ENCODE measurements around the gene MROH7. TPM values are rescaled to one million over a fixed set of nuclear protein-coding genes. Genes with fewer than 3 reads are reported as not detected.
A peak's percentile ranks its signal among the peaks of the same experiment; 100 is the strongest.

MROH7 gene
- total and polyA plus RNA-seq, 9 of the 15 experiments (the other 6 are each of a cell fraction or from before 2014, with no cell fraction given): not detected

- no peak for TF ChIP-seq RNF219 (CRISPR knock-in tag; IDR thresholded peaks at IDR 0.05)
- peak; percentile 51 for TF ChIP-seq NFIC (IDR thresholded peaks at IDR 0.05)
- TF ChIP-seq ZC3H4 (CRISPR knock-in tag; IDR thresholded peaks at IDR 0.05; ENCODE audit: borderline replicate concordance): no peak
- TF ChIP-seq ARID4B (CRISPR knock-in tag; IDR thresholded peaks at IDR 0.05): peak; percentile 97
- peak; percentile 76 for TF ChIP-seq ESRRA (IDR thresholded peaks at IDR 0.05; ENCODE audit: borderline replicate concordance, low read depth)
- no peak for TF ChIP-seq ZNF23 (CRISPR knock-in tag; IDR thresholded peaks at IDR 0.05)
- no peak for TF ChIP-seq ATF3 (IDR thresholded peaks at IDR 0.05)
- TF ChIP-seq ATF3 (CRISPR knock-in tag; conservative IDR thresholded peaks at IDR 0.05): peak; percentile 83
- peak; percentile 97 for TF ChIP-seq CBX1 (IDR thresholded peaks at IDR 0.05; ENCODE audit: low read depth)
- TF ChIP-seq SRF (CRISPR knock-in tag; IDR thresholded peaks at IDR 0.05): peak in 1 of 2 experiments; percentile 81; a peak in 1 of 4 replicates
- no peak for TF ChIP-seq ELK3 (CRISPR knock-in tag; IDR thresholded peaks at IDR 0.05)
- TF ChIP-seq FIP1L1 (IDR thresholded peaks at IDR 0.05; ENCODE audit: low read depth, low read length, poor library complexity, severe bottlenecking): peak; percentile 97
- TF ChIP-seq XRCC3 (IDR thresholded peaks at IDR 0.05): no peak
- TF ChIP-seq HDAC3 (IDR thresholded peaks at IDR 0.05; ENCODE audit: borderline replicate concordance, partially characterized antibody): no peak
- no peak for TF ChIP-seq CGGBP1 (CRISPR knock-in tag; IDR thresholded peaks at IDR 0.05)
These were observed 74.1 kb downstream of the MROH7 start, which contains the start of gene TTC4 (continued) for GRCh38 chr1:54715493-54716298.
